Measurements from ENCODE around the gene SOCS1. TPM values are rescaled to one million over a fixed set of nuclear protein-coding genes. Genes with fewer than 3 reads are reported as not detected.

Gene SOCS1
- total and polyA plus RNA-seq, 12 donors = 0.60 to 12.2 (median 2.5) TPM

DNA sequence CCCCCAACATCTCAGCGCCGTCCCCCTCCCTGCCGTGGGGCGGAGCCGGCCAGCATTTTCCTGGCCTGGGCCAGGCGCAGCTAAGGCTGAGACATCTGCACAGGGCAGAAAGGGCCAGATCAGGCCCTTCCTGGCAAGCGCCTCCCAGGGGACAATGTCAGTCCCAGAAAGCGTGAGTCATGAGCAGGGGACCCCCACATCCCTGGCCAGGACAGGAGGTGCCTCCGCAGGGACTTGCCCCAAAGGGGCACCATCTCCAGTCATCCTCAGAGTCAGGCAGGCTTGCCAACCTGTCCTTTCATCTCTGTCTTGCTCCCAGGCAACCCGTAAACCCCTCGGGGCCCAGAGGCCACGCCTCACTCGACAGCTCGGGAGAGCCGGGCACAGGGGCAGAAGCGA lies 43.2 kb downstream of the SOCS1 start:
- TF ChIP-seq, protein P1, sequence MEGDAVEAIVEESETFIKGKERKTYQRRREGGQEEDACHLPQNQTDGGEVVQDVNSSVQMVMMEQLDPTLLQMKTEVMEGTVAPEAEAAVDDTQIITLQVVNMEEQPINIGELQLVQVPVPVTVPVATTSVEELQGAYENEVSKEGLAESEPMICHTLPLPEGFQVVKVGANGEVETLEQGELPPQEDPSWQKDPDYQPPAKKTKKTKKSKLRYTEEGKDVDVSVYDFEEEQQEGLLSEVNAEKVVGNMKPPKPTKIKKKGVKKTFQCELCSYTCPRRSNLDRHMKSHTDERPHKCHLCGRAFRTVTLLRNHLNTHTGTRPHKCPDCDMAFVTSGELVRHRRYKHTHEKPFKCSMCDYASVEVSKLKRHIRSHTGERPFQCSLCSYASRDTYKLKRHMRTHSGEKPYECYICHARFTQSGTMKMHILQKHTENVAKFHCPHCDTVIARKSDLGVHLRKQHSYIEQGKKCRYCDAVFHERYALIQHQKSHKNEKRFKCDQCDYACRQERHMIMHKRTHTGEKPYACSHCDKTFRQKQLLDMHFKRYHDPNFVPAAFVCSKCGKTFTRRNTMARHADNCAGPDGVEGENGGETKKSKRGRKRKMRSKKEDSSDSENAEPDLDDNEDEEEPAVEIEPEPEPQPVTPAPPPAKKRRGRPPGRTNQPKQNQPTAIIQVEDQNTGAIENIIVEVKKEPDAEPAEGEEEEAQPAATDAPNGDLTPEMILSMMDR (IDR thresholded peaks at IDR 0.05) = no peak

DNA sequence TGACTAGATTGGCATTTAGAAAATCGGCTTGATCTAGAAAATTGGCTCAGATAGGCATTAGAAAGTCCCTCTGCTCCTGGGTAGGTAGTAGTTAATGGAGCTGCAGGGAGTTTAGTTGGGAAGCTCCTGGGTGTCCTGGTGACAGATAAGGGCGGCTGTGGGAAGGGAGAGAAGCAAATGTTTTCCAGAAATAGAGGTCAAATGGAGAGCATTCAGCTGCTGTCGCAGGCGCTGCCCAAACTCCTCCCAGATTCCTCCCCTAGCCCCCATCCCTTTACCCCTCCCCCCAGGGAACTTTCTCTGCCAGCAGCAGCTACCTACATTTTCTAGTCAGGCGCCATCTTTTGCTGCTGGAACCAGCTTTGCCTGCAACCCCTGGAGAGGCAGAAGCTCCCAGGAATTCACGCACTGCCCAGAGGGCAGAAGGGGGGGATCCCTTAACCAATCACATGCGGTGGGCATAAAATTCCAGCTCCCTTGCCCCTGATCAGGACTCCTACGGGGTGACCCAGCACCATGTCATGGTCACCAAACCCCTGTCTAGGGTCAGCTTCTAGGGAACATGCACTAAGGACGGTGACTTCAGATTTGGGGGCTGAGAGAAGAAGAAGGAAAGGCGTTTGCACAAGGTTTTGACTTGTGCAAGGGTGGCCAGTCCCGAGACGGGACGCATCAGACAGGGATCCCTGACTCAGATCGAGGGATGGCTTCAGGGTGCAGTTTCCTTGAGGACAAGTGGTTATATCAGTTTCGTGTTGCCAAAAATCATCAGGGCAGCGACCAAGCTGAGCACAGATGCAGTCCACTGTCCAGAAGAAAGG lies 43.8 kb downstream of the SOCS1 start:
- Histone ChIP-seq H3K27me3 (peaks cover 0 to 7% (median 5%) of the 10 kb centered on the region in 7 donors), H3K4me3 (no peak overlapping the region), H3K27ac (no peak overlapping the region), H3K4me1 (peaks cover 0 to 35% (median 0%) of the 10 kb centered on the region in 9 donors), H3K36me3 (no peaks in the 10 kb centered on the region), H3K9me3 (peaks cover 0 to 29% (median 10%) of the 10 kb centered on the region in 11 donors)
- 61 to 66% methylated on average over 16 of the region's 16 CpGs for WGBS, 2 donors
- ATAC-seq (peak in 3 of 8 donors; percentile 28 to 40 (median 32)), DNase-seq (no peak)
- intact Hi-C loops (cut with DNase I) = no loop called here
- TF ChIP-seq, protein P1 (IDR thresholded peaks at IDR 0.05) = no peak

More for the DNA sequence above, 43.2 kb downstream of the SOCS1 start:
- Histone ChIP-seq H3K27ac (no peak overlapping the region), H3K4me1 (peaks cover 0 to 35% (median 0%) of the 10 kb centered on the region in 9 donors), H3K27me3 (peaks cover 0 to 7% (median 5%) of the 10 kb centered on the region in 7 donors), H3K4me3 (no peak overlapping the region), H3K36me3 (no peaks in the 10 kb centered on the region), H3K9me3 (peaks cover 0 to 29% (median 14%) of the 10 kb centered on the region in 11 donors)
- intact Hi-C loops (cut with DNase I) = no loop called here
- 75 to 81% methylated on average over 16 of the region's 16 CpGs for WGBS, 2 donors
- ATAC-seq (peak in 5 of 8 donors; percentile 23 to 43 (median 30)), DNase-seq (no peak)

DNA sequence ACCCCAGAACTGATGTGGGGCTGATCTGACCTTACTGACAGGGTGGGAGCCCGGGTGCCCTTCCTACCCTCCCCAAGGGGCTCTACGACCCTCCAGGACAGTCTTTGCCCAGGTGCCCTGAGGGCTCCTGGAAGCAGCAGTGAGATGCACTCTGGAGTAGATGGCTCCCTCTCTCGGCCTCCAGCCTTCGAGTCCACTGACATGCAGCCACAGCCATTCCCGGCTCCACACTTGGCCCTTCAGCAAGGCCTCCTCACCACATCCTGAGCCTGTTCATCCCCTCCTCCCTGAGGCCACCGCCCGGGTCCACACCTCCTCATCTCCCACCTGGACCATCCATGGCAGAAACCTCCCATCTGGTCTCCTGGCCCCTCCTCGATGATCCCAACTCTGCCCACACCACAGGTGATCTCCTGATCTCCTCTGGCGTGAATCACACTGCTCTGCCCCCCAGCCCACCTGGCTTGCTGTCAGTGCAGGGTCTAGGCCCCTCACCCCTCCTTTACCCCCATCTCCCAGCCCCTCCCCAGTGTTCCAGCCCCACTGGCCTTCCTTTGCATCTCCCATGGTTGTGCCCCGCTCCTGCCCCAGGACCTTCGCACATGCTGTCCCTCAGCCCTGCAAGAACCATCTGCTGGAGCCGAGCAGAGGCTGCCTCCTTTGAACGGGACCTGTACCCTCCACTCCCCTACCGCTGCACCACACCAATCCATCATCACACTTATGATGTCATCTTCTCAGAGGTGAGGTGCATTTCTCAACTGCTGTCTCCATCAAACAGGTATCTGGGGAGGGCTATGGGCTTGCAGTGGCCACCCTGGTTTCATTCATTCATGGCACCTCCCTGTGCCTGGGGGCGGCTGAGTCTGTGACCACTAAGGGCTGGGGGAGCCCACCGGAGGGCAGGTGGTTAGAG lies 44.7 kb downstream of the SOCS1 start:
- Histone ChIP-seq H3K4me3 (no peak overlapping the region), H3K27ac (no peak overlapping the region), H3K27me3 (peaks cover 0 to 7% (median 5%) of the 10 kb centered on the region in 7 donors), H3K4me1 (peaks cover 0 to 42% (median 0%) of the 10 kb centered on the region in 9 donors), H3K36me3 (no peaks in the 10 kb centered on the region), H3K9me3 (peaks cover 0 to 21% (median 7%) of the 10 kb centered on the region in 11 donors)
- intact Hi-C loops (cut with DNase I) = no loop called here
- TF ChIP-seq, protein P1 (IDR thresholded peaks at IDR 0.05) = peak in 1 of 9 donors; percentile 7
- peak in 1 of 8 donors; percentile 10 for ATAC-seq
- 69 to 72% methylated on average over 16 of the region's 16 CpGs for WGBS, 2 donors
- DNase-seq = no peak

DNA sequence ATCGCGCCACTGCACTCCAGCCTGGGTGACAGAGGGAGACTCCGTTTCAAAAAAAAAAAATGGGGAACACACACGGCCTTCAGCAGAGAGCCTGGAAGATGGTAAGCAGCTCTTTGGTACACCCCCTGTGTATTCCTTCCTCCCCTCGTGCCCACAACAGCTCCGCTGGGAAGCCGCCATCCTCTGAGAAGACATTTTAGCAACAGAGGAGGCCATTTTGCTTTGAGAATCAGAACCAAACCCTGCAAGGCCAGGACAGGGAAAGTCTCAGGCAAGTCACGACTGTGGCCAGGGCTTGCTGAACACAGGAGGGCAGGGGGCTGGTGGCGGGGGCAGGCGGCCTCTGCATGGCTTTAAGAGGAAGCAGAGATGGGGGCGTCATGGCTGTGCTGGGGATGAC lies 45.7 kb downstream of the SOCS1 start:
- H3K27me3 ChIP-seq = peaks cover 0 to 7% (median 5%) of the 10 kb centered on the region in 7 donors
- TF ChIP-seq, protein P1 (IDR thresholded peaks at IDR 0.05) = no peak
- peaks cover 0 to 53% (median 0%) of the 10 kb centered on the region in 9 donors for H3K4me1 ChIP-seq
- H3K9me3 ChIP-seq = peaks cover 0 to 10% (median 0%) of the 10 kb centered on the region in 11 donors
- no peaks in the 10 kb centered on the region for H3K36me3 ChIP-seq
- WGBS, 2 donors = 85 to 90% methylated on average over 11 of the region's 11 CpGs
- no peak overlapping the region for H3K27ac ChIP-seq
- no peak for ATAC-seq
- intact Hi-C loops (cut with DNase I) = no loop called here
- H3K4me3 ChIP-seq = no peak overlapping the region
- DNase-seq = no peak

Measured in heart right ventricle (tissue), 16 donors.